ENCODE results near the gene LPP.

The LPP gene

DNA sequence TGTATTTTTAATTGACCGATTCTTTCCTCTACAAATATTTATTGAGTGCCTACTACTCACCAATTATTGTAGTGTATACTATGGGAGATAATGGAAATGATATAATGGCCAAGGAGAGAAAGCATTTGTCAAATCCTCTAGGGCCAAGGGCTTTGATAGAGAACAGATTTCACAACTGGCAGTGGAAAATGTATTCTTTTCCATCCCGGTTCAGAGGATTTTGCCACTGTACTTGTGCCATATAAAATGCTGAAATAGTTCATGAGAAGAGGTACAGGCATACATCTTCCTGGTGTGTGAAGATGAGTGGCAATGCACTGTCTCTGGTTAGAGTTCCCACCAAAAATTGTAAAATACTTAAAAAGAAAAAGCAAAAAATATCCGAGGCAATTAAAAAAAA lies 566.3 kb downstream of the LPP start:
- Histone ChIP-seq H3K27me3 (ENCODE audit: low read length) (no peaks in the 10 kb centered on the region), H3K4me3 (ENCODE audit: insufficient read depth, low read length, poor library complexity, severe bottlenecking) (no peak overlapping the region), H3K36me3 (ENCODE audit: low read length) (no peaks in the 10 kb centered on the region), H3K9ac (ENCODE audit: low read length) (no peak overlapping the region), H2AFZ (ENCODE audit: low read depth, low read length, severe bottlenecking) (no peak overlapping the region), H3K79me2 (ENCODE audit: insufficient read depth, low read length) (no peaks in the 10 kb centered on the region), H3K9me3 (ENCODE audit: insufficient read depth, low read length) (no peaks in the 10 kb centered on the region), H3K4me2 (ENCODE audit: low read depth, low read length, poor library complexity, severe bottlenecking) (no peak overlapping the region), H4K20me1 (ENCODE audit: low read depth, low read length) (no peaks in the 10 kb centered on the region), H3F3A (ENCODE audit: insufficient read depth) (no peaks in the 10 kb centered on the region), H3K9me2 (replicated peaks; ENCODE audit: insufficient read depth, low read length) (no peaks in the 10 kb centered on the region), H3K27ac (ENCODE audit: low read depth, low read length) (no peak overlapping the region)
- no peak for TF ChIP-seq EZH2phosphoT487 (conservative IDR thresholded peaks at IDR 0.05; ENCODE audit: low read length)
- TF ChIP-seq, protein P1, sequence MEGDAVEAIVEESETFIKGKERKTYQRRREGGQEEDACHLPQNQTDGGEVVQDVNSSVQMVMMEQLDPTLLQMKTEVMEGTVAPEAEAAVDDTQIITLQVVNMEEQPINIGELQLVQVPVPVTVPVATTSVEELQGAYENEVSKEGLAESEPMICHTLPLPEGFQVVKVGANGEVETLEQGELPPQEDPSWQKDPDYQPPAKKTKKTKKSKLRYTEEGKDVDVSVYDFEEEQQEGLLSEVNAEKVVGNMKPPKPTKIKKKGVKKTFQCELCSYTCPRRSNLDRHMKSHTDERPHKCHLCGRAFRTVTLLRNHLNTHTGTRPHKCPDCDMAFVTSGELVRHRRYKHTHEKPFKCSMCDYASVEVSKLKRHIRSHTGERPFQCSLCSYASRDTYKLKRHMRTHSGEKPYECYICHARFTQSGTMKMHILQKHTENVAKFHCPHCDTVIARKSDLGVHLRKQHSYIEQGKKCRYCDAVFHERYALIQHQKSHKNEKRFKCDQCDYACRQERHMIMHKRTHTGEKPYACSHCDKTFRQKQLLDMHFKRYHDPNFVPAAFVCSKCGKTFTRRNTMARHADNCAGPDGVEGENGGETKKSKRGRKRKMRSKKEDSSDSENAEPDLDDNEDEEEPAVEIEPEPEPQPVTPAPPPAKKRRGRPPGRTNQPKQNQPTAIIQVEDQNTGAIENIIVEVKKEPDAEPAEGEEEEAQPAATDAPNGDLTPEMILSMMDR (IDR thresholded peaks at IDR 0.05; ENCODE audit: insufficient read depth, low read length, poor library complexity, severe bottlenecking) = no peak

DNA sequence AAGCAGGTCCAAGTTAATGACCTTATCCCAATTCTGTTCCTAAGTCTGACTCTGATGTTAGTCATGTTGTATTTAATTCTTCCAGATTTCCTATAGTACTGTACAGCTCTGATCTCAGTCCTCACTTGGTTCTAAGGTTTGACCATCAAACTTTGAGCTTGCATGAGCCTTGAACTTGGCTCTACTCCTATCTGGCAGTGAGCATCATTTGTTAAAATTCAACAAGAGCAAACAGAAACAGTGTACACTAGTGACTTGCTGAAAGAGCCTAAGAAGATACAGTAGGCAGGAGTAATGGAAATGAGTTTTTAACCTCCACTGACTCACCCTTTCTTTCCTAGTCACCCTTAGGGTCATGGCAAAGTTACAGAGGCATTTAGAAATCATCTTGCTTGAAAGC lies 566.7 kb downstream of the LPP start:
- Histone ChIP-seq H3K4me3 (ENCODE audit: insufficient read depth, low read length, poor library complexity, severe bottlenecking) (no peak overlapping the region), H3K9me3 (ENCODE audit: insufficient read depth, low read length) (no peaks in the 10 kb centered on the region), H3K27me3 (ENCODE audit: low read length) (no peaks in the 10 kb centered on the region), H4K20me1 (ENCODE audit: low read depth, low read length) (no peaks in the 10 kb centered on the region), H3K9me2 (replicated peaks; ENCODE audit: insufficient read depth, low read length) (no peaks in the 10 kb centered on the region), H2AFZ (ENCODE audit: low read depth, low read length, severe bottlenecking) (no peak overlapping the region), H3K79me2 (ENCODE audit: insufficient read depth, low read length) (no peaks in the 10 kb centered on the region), H3K27ac (ENCODE audit: low read depth, low read length) (no peak overlapping the region), H3F3A (ENCODE audit: insufficient read depth) (no peaks in the 10 kb centered on the region), H3K36me3 (ENCODE audit: low read length) (no peaks in the 10 kb centered on the region), H3K4me2 (ENCODE audit: low read depth, low read length, poor library complexity, severe bottlenecking) (no peak overlapping the region), H3K9ac (ENCODE audit: low read length) (no peak overlapping the region)
- TF ChIP-seq EZH2phosphoT487 (conservative IDR thresholded peaks at IDR 0.05; ENCODE audit: low read length) = no peak
- TF ChIP-seq, protein P1 (IDR thresholded peaks at IDR 0.05; ENCODE audit: insufficient read depth, low read length, poor library complexity, severe bottlenecking) = no peak

DNA sequence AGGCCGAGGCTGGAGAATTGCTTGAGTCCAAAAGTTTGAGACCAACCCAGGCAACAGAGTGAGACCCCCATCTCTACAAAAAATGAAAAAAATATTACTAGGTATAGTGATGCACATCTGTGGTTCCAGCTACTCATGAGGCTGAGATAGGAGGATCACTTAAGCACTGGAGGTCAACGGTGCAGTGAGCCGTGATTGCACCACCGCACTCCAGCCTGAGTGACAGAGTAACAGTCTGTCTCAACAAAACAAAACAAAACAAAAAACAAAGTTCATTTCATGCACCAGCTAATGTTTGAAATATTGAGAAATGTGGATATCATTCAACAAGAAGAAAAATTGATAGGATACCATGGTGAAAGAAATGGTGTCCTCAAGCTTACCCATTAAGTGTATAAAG lies 567.4 kb downstream of the LPP start:
- Histone ChIP-seq H3K4me3 (ENCODE audit: insufficient read depth, low read length, poor library complexity, severe bottlenecking) (no peak overlapping the region), H3F3A (ENCODE audit: insufficient read depth) (no peaks in the 10 kb centered on the region), H3K4me2 (ENCODE audit: low read depth, low read length, poor library complexity, severe bottlenecking) (no peak overlapping the region), H3K9ac (ENCODE audit: low read length) (no peak overlapping the region), H2AFZ (ENCODE audit: low read depth, low read length, severe bottlenecking) (no peak overlapping the region), H4K20me1 (ENCODE audit: low read depth, low read length) (no peaks in the 10 kb centered on the region), H3K9me2 (replicated peaks; ENCODE audit: insufficient read depth, low read length) (no peaks in the 10 kb centered on the region), H3K36me3 (ENCODE audit: low read length) (no peaks in the 10 kb centered on the region), H3K27me3 (ENCODE audit: low read length) (no peaks in the 10 kb centered on the region), H3K79me2 (ENCODE audit: insufficient read depth, low read length) (no peaks in the 10 kb centered on the region), H3K9me3 (ENCODE audit: insufficient read depth, low read length) (no peaks in the 10 kb centered on the region), H3K27ac (ENCODE audit: low read depth, low read length) (no peak overlapping the region)
- TF ChIP-seq, protein P1 (IDR thresholded peaks at IDR 0.05; ENCODE audit: insufficient read depth, low read length, poor library complexity, severe bottlenecking) = no peak
- no peak for TF ChIP-seq EZH2phosphoT487 (conservative IDR thresholded peaks at IDR 0.05; ENCODE audit: low read length)

Data from SU-DHL-6 (cell line).